Measurements from ENCODE around the gene CRTC3. TPM values are rescaled to one million over a fixed set of nuclear protein-coding genes. Genes with fewer than 3 reads are reported as not detected.

Gene CRTC3
- total and polyA plus RNA-seq, 2 of the 13 experiments (the other 11 are each of a cell fraction or from before 2014, with no cell fraction given): 8.4 to 11.8 TPM

DNA sequence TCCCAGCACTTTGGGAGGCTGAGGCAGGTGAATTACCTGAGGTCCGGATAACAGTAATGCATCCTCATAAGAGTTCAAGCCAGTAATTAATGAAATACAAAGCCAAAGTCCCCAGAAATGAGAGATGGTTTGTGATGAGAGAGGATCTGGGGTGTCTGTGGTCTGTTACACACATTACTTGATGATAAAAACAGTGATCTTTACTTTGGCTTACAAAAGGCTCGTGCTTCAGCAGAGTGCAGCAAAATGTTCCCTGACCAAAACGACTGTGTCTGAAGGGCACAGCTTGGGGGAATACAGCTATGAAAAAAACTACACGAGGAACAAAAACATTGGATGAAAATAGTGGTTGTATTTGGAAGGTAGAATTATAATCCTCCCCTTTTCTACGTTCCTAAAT lies 40.9 kb downstream of the CRTC3 start (continued):
- TF ChIP-seq, protein P1, sequence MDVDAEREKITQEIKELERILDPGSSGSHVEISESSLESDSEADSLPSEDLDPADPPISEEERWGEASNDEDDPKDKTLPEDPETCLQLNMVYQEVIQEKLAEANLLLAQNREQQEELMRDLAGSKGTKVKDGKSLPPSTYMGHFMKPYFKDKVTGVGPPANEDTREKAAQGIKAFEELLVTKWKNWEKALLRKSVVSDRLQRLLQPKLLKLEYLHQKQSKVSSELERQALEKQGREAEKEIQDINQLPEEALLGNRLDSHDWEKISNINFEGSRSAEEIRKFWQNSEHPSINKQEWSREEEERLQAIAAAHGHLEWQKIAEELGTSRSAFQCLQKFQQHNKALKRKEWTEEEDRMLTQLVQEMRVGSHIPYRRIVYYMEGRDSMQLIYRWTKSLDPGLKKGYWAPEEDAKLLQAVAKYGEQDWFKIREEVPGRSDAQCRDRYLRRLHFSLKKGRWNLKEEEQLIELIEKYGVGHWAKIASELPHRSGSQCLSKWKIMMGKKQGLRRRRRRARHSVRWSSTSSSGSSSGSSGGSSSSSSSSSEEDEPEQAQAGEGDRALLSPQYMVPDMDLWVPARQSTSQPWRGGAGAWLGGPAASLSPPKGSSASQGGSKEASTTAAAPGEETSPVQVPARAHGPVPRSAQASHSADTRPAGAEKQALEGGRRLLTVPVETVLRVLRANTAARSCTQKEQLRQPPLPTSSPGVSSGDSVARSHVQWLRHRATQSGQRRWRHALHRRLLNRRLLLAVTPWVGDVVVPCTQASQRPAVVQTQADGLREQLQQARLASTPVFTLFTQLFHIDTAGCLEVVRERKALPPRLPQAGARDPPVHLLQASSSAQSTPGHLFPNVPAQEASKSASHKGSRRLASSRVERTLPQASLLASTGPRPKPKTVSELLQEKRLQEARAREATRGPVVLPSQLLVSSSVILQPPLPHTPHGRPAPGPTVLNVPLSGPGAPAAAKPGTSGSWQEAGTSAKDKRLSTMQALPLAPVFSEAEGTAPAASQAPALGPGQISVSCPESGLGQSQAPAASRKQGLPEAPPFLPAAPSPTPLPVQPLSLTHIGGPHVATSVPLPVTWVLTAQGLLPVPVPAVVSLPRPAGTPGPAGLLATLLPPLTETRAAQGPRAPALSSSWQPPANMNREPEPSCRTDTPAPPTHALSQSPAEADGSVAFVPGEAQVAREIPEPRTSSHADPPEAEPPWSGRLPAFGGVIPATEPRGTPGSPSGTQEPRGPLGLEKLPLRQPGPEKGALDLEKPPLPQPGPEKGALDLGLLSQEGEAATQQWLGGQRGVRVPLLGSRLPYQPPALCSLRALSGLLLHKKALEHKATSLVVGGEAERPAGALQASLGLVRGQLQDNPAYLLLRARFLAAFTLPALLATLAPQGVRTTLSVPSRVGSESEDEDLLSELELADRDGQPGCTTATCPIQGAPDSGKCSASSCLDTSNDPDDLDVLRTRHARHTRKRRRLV (CRISPR knock-in tag; IDR thresholded peaks at IDR 0.05): no peak
- TF ChIP-seq, protein P2, sequence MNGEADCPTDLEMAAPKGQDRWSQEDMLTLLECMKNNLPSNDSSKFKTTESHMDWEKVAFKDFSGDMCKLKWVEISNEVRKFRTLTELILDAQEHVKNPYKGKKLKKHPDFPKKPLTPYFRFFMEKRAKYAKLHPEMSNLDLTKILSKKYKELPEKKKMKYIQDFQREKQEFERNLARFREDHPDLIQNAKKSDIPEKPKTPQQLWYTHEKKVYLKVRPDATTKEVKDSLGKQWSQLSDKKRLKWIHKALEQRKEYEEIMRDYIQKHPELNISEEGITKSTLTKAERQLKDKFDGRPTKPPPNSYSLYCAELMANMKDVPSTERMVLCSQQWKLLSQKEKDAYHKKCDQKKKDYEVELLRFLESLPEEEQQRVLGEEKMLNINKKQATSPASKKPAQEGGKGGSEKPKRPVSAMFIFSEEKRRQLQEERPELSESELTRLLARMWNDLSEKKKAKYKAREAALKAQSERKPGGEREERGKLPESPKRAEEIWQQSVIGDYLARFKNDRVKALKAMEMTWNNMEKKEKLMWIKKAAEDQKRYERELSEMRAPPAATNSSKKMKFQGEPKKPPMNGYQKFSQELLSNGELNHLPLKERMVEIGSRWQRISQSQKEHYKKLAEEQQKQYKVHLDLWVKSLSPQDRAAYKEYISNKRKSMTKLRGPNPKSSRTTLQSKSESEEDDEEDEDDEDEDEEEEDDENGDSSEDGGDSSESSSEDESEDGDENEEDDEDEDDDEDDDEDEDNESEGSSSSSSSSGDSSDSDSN (CRISPR knock-in tag; IDR thresholded peaks at IDR 0.05): no peak
- TF ChIP-seq FOSL2 (CRISPR knock-in tag; IDR thresholded peaks at IDR 0.05) (no peak), HMGA1 (CRISPR knock-in tag; conservative IDR thresholded peaks at IDR 0.05) (no peak), ZFP36 (IDR thresholded peaks at IDR 0.05; ENCODE audit: borderline replicate concordance, low read depth, low read length, partially characterized antibody) (no peak), HMG20A (CRISPR knock-in tag; IDR thresholded peaks at IDR 0.05; ENCODE audit: borderline replicate concordance) (no peak)
- TF ChIP-seq, protein P3, sequence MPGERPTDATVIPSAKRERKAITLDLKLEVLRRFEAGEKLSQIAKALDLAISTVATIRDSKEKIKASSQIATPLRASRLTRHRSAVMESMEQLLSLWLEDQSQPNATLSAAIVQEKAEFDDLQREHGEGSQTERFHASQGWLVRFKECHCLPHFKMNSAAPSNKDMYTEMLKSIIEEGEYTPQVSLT (CRISPR knock-in tag; IDR thresholded peaks at IDR 0.05; ENCODE audit: borderline replicate concordance, low read depth): no peak
